Keratinocyte (primary cell): ENCODE measurements around the gene GTF3C1.

ENCODE experiments used
- CTCF ChIP-seq, 3 experiments: IDR thresholded peaks in 1 of 3; conservative IDR thresholded peaks in 1 of 3; optimal IDR thresholded peaks in 1 of 3; 2 replicates in 2 of 3; 3 replicates in 1 of 3; pipeline versions ENCODE3 to v1.5.1; 2011; ENCODE audit warnings: low read length in 3 of 3, mild to moderate bottlenecking in 3 of 3, moderate library complexity in 2 of 3, control low read depth in 1 of 3, inconsistent platforms in 1 of 3; ENCODE audit not compliant: insufficient read depth in 2 of 3; ENCODE audit errors: extremely low read depth in 1 of 3
- EZH2 ChIP-seq: IDR thresholded peaks from one replicate; pipeline ENCODE4 v1.6.1; 2012; ENCODE audit warnings: inconsistent platforms, mild to moderate bottlenecking, low read length, moderate library complexity

GRCh38 chr16:27474041-27474440, 75.7 kb downstream of the GTF3C1 start:
- TF ChIP-seq CTCF (optimal IDR thresholded peaks at IDR 0.05 in 1 of 3, IDR thresholded peaks at IDR 0.05 in 1 of 3, conservative IDR thresholded peaks at IDR 0.05 in 1 of 3; ENCODE audit: extremely low read depth in 1 of 3, insufficient read depth in 2 of 3, low read length in 3 of 3) (no peak), EZH2 (no peak)
